Adrenal gland (tissue), 12 donors: Measurements from ENCODE around the gene ARHGEF3. TPM values are rescaled to one million over a fixed set of nuclear protein-coding genes. Genes with fewer than 3 reads are reported as not detected.

ENCODE experiments used
- DNase-seq, 7 donors: peaks; one replicate each; pipeline ENCODE4 v3.0.0-alpha.2; 2019 to 2020
- H3K27ac ChIP-seq, 5 donors: fragments of 200-600 bp; sonication (generic) in 4 of 5; 1 replicate in 3 of 5; 2 replicates in 2 of 5; pipeline versions ENCODE4 v1.5.1 to v1.8.0; 2016 to 2020; ENCODE audit warnings: mild to moderate bottlenecking in 1 of 5
- H3K27me3 ChIP-seq: fragments of 200-600 bp; 2 replicates; pipeline ENCODE4 v1.8.0; 2021
- H3K36me3 ChIP-seq, 2 donors: fragments of 200-600 bp; replicated peaks in 1 of 2; 1 replicate in 1 of 2; 2 replicates in 1 of 2; pipeline versions ENCODE4 v1.5.1 to v1.8.0; 2018 to 2022
- H3K4me1 ChIP-seq, 2 donors: fragments of 200-600 bp; replicated peaks in 1 of 2; 1 replicate in 1 of 2; 2 replicates in 1 of 2; pipeline versions ENCODE4 v1.5.1 to v1.8.0; 2018 to 2021
- H3K4me3 ChIP-seq, 4 donors: fragments of 200-600 bp; sonication (generic) in 3 of 4; one replicate each; pipeline ENCODE4 v1.5.1; 2016 to 2018
- H3K9me3 ChIP-seq, 3 donors: fragments of 200-600 bp; sonication (generic) in 1 of 3; replicated peaks in 1 of 3; 1 replicate in 2 of 3; 2 replicates in 1 of 3; pipeline versions ENCODE4 v1.5.1 to v1.8.0; 2016 to 2021
- CTCF ChIP-seq, 6 experiments: fragments of 450-650 bp in 4 of 6; fragments of 200-600 bp in 2 of 6; sonication (generic) in 1 of 6; IDR thresholded peaks; 1 replicate in 5 of 6; 2 replicates in 1 of 6; pipeline versions ENCODE4 v1.5.1 to v1.8.0; 2016 to 2021; ENCODE audit warnings: antibody characterized with exemption in 6 of 6, mild to moderate bottlenecking in 2 of 6, moderate library complexity in 1 of 6
- POLR2A ChIP-seq, 2 donors: fragments of 450-650 bp; IDR thresholded peaks; one replicate each; pipeline ENCODE4 v1.6.1; 2017; ENCODE audit warnings: antibody characterized with exemption in 2 of 2, mild to moderate bottlenecking in 2 of 2, moderate library complexity in 1 of 2
- WGBS, 4 donors: extraction: QIAGEN DNeasy Blood & Tissue Kit in 2 of 4; methylation state at CpG; one replicate each; pipeline versions ENCODE4 v1.1.5 to v1.1.7; 2013 to 2017; 5-methylcytosine and 5-hydroxymethylcytosine counted together
- intact Hi-C, 2 donors: fragments of 100-400 bp; cut with DNase I; formaldehyde crosslinking; loops; one replicate each; pipeline versions ENCODE4 v1.14.1 to v1.15.0; 2022 to 2023
- polyA plus RNA-seq, 3 donors: library from polyadenylated mRNA; stranded (reverse); fragments of 200-250 nt in 2 of 3; fragments of 350-450 nt in 1 of 3; fragmentation: Illumina TruSeq in 1 of 3; extraction: RNeasy Lipid Tissue Mini Kit (QIAGEN cat#74804) in 1 of 3; gene quantifications; one replicate each; pipeline ENCODE4 v1.2.3, GENCODE V29; 2013 to 2014
- total RNA-seq, 9 donors: library from RNA; depleted of rRNA in 4 of 9; stranded (reverse); fragments of >200 nt in 4 of 9; fragments of 120-200 nt in 1 of 9; fragmentation: NEBNext Ultra II Directional in 1 of 9; extraction: Animal tissue kit (Norgen Biotek cat#: 25700) in 1 of 9; gene quantifications; one replicate each; pipeline versions ENCODE4 v1.1.0 to v1.2.4, GENCODE V29; 2013 to 2023
- donor health status: healthy with polysubstance abuse.
- donor health status: Bipolar disorder and iron deficiency.
- donor health status: DM: yes; HTN: yes; CAD: no.
- donor health status: DM: no; HTN: no; CAD: no.
- donor health status: DM: no; HTN: no; CAD: no.
- donor health status: DM: yes; HTN: yes; CAD: no.

Gene ARHGEF3
- total and polyA plus RNA-seq, 12 donors: 26.6 to 122 (median 61.7) TPM

- no peak overlapping the region for H3K27ac ChIP-seq
- no peaks in the 10 kb centered on the region for H3K36me3 ChIP-seq
- no peaks in the 10 kb centered on the region for H3K27me3 ChIP-seq
- no peak for DNase-seq
- no peaks in the 10 kb centered on the region for H3K4me1 ChIP-seq
- H3K9me3 ChIP-seq: no peaks in the 10 kb centered on the region
- 89 to 98% (median 93%) methylated on average over 4 to 19 of the region's 19 CpGs for WGBS, 4 donors
- no peak overlapping the region for H3K4me3 ChIP-seq
- intact Hi-C loops: no loop called here
- no peak for TF ChIP-seq CTCF (IDR thresholded peaks at IDR 0.05)
- TF ChIP-seq POLR2A (IDR thresholded peaks at IDR 0.05): no peak
Observed at GRCh38 chr3:56691165-56692000, 110.4 kb downstream of the ARHGEF3 start.

GRCh38 chr3:56689303-56689702, 112.4 kb downstream of the ARHGEF3 start:
- intact Hi-C loops: no loop called here
- Histone ChIP-seq H3K4me1 (no peaks in the 10 kb centered on the region), H3K9me3 (no peaks in the 10 kb centered on the region), H3K27me3 (no peaks in the 10 kb centered on the region), H3K4me3 (no peak overlapping the region), H3K27ac (no peak overlapping the region), H3K36me3 (no peaks in the 10 kb centered on the region)
- 82 to 100% (median 92%) methylated on average over 1 of the region's 1 CpG for WGBS, 4 donors
- DNase-seq: no peak
- TF ChIP-seq POLR2A (IDR thresholded peaks at IDR 0.05): no peak
- no peak for TF ChIP-seq CTCF (IDR thresholded peaks at IDR 0.05)

GRCh38 chr3:56688191-56688590, 113.6 kb downstream of the ARHGEF3 start:
- no peak for TF ChIP-seq CTCF (IDR thresholded peaks at IDR 0.05)
- no peak for TF ChIP-seq POLR2A (IDR thresholded peaks at IDR 0.05)
- intact Hi-C loops: no loop called here
- no peak for DNase-seq
- Histone ChIP-seq H3K4me3 (no peak overlapping the region), H3K36me3 (no peaks in the 10 kb centered on the region), H3K27me3 (no peaks in the 10 kb centered on the region), H3K4me1 (no peaks in the 10 kb centered on the region), H3K27ac (no peak overlapping the region), H3K9me3 (no peaks in the 10 kb centered on the region)
- WGBS, 4 donors: 65 to 92% (median 83%) methylated on average over 1 of the region's 1 CpG

- H3K4me3 ChIP-seq: no peak overlapping the region
- no peak overlapping the region for H3K27ac ChIP-seq
- H3K9me3 ChIP-seq: no peaks in the 10 kb centered on the region
- intact Hi-C loops: no loop called here
- no peaks in the 10 kb centered on the region for H3K27me3 ChIP-seq
- H3K36me3 ChIP-seq: no peaks in the 10 kb centered on the region
- peak in 1 of 7 donors; percentile 29 for DNase-seq
- WGBS, 4 donors: 96 to 98% (median 97%) methylated on average over 13 of the region's 13 CpGs
- TF ChIP-seq POLR2A (IDR thresholded peaks at IDR 0.05) (no peak), CTCF (IDR thresholded peaks at IDR 0.05) (no peak)
- H3K4me1 ChIP-seq: peaks cover 16 to 30% of the 10 kb centered on the region in 2 donors
Observed at GRCh38 chr3:56684029-56684428, 117.7 kb downstream of the ARHGEF3 start.
